Mesodermal cell (in vitro differentiated cells): Measurements from ENCODE around the gene TGIF1. TPM values are rescaled to one million over a fixed set of nuclear protein-coding genes. Genes with fewer than 3 reads are reported as not detected.
A peak's percentile ranks its signal among the peaks of the same experiment; 100 is the strongest.
"Not testable (repeated sequence)": the region's sequence is repeated elsewhere in the genome, so short reads cannot be mapped to it uniquely, and the experiment has no call there.

Source experiments
- H3K27ac ChIP-seq: 2 replicates; pipeline ENCODE4 v1.7.0; 2013; ENCODE audit warnings: mild to moderate bottlenecking, low read depth, low read length, moderate library complexity; ENCODE audit not compliant: severe bottlenecking
- H3K36me3 ChIP-seq: 2 replicates; pipeline ENCODE4 v1.7.1; 2013; ENCODE audit warnings: mild to moderate bottlenecking, low read length, moderate library complexity; ENCODE audit not compliant: control insufficient read depth, insufficient read depth
- H3K4me1 ChIP-seq: one replicate; pipeline ENCODE4 v1.7.1; 2013; ENCODE audit warnings: mild to moderate bottlenecking, low read length; ENCODE audit not compliant: insufficient read depth, control insufficient read depth, poor library complexity, severe bottlenecking
- H3K4me3 ChIP-seq: 2 replicates; pipeline ENCODE4 v1.7.0; 2013; ENCODE audit warnings: low read length, control low read depth, mild to moderate bottlenecking; ENCODE audit not compliant: insufficient read depth, poor library complexity, severe bottlenecking; ENCODE audit errors: extremely low read depth
- H3K9me3 ChIP-seq: 2 replicates; pipeline ENCODE4 v1.7.1; 2013; ENCODE audit warnings: mild to moderate bottlenecking, low read length, moderate library complexity; ENCODE audit not compliant: control insufficient read depth
- WGBS, 2 experiments: methylation state at CpG; one replicate each; pipeline ENCODE4 v1.1.5; 2013; ENCODE audit warnings: missing lambda C conversion rate in 2 of 2; ENCODE audit not compliant: insufficient coverage in 2 of 2; 5-methylcytosine and 5-hydroxymethylcytosine counted together
- polyA plus RNA-seq, 2 experiments: library from polyadenylated mRNA; stranded (reverse); fragments of 50-300 nt; gene quantifications; one replicate each; pipeline ENCODE4 v1.2.3, GENCODE V29; 2013

Gene TGIF1
- polyA plus RNA-seq (2013, experiment 1 of 2) = 168 TPM
- 130 TPM for polyA plus RNA-seq (2013, experiment 2 of 2)

DNA sequence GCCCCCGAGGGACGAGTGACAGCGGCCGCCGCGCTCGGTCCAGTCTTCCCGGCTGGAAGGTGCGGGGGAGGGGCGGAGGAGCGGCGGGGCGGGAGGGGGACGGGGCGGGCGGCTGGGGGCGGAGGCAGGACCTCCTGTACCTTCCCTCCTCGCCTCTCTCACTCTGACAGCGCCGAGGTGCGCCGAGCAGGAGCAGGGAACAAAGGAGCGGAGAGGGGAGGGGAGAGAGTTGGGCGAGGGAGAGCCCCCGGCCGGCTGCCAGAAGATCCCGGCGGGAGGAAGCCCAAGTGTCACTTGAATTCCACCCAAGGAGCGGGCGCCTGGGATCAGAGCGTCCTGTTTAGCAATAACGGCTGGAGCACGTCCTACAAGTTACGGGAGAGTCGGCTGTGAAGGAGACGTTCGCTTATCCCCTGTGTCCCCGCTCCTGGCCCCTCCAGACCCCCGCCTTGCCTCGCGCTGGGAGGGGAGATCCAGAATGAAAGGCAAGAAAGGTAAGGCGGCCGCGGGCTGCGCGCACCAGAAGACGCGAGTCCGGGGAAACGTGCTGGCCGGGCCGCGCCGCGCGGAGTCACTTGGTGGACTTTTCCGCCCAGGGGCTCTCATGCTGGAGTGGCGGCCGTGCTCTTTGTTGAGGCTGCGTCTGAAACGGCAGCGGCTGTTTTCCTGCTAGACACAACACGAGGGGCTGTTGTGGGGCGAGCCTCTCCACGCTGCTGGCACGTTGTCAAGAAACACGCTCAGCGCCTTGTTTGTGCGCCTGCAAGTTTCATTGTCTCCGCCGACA lies at the start of gene TGIF1:
TSS of gene TGIF1 (plus strand) at position 161 of the 787 bp plus-strand sequence. CDS start at position 479, 318 bp downstream.
- H3K4me3 ChIP-seq = peak within 1 kb of the TSS; percentile 95
- peaks cover 24% of the 10 kb centered on the region for H3K36me3 ChIP-seq
- H3K27ac ChIP-seq = peak within 1 kb of the TSS; percentile 100
- H3K4me1 ChIP-seq = peaks cover 11% of the 10 kb centered on the region
- 0% methylated on average over 43 to 46 of the region's 71 CpGs for WGBS, 2 experiments
- H3K9me3 ChIP-seq = no peaks in the 10 kb centered on the region

DNA sequence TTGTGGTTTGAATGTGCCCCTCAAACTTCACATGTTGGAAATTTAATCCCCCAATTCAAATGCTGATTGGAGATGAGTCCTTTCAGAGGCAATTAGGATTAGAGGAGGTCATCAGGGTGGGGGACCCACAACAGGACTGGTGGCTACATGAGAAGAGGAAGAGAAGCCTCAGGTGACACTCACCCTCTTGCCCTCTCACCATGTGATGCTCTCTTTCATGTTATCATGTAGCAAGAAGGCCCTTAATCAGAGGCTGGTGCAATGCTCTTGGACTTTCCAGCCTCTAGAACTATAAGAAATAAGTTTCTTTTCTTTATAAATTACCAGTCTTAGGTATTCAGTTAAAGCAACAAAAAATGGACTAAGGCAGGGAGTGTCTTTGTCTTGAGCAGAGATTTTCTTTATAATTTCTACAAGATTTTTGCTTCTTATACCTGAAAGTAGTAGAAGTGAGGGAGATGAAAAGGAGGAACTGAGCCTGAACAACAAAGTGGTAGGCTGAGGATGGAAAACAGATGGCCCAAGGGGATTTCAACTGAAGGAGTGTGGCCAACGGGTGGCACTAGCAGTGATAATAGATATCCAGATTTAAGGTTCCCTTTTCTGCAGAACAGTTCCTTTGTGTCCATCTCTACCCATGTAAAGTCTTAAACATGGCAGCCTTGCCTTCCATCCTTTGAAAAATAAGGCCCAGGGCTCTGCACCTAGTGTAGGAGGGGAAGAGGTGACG lies 49.2 kb upstream of the TGIF1 start:
- H3K9me3 ChIP-seq = peaks cover 6% of the 10 kb centered on the region
- no peak overlapping the region for H3K27ac ChIP-seq
- 83 to 100% methylated on average over 1 to 2 of the region's 2 CpGs for WGBS, 2 experiments
- no peak overlapping the region for H3K4me3 ChIP-seq
- H3K36me3 ChIP-seq = no peaks in the 10 kb centered on the region
- peaks cover 4% of the 10 kb centered on the region for H3K4me1 ChIP-seq

- Histone ChIP-seq H3K36me3 (no peaks in the 10 kb centered on the region), H3K27ac (no peak overlapping the region), H3K4me1 (peaks cover 2% of the 10 kb centered on the region), H3K4me3 (no peak overlapping the region), H3K9me3 (peaks cover 6% of the 10 kb centered on the region)
- WGBS, 2 experiments = no CpG with 5 or more reads among the region's 5 CpGs
These were observed 48.0 kb upstream of the TGIF1 start for GRCh38 chr18:3401669-3402620.

DNA sequence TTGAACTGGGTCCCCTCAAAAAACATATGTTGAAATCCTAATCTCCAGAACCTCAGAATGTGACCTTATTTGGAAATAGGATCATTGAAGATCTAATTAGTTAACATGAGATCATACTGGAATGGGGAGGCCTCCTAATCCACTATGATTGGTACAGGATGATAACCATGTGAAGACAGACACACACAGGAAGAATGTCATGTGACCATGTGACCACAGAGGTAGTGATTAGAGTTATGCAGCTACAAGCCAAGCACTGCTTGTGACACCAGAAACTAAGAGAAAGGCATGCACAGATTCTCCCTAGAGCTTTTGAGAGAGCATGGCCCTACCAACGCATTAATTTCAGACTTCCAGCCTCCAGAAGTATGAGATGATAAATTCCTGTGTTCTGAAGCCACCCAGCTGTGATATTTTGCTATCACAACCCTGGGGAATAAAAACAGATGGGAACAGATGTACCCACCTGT lies 47.0 kb upstream of the TGIF1 start:
- no peaks in the 10 kb centered on the region for H3K4me1 ChIP-seq
- no peak overlapping the region for H3K27ac ChIP-seq
- peaks cover 6% of the 10 kb centered on the region for H3K9me3 ChIP-seq
- H3K4me3 ChIP-seq = no peak overlapping the region
- H3K36me3 ChIP-seq = no peaks in the 10 kb centered on the region
- WGBS, 2 experiments = no CpG with 5 or more reads among the region's 1 CpG

- no peak overlapping the region for H3K4me3 ChIP-seq
- H3K9me3 ChIP-seq = peaks cover 6% of the 10 kb centered on the region
- no peaks in the 10 kb centered on the region for H3K36me3 ChIP-seq
- H3K27ac ChIP-seq = no peak overlapping the region
- no peaks in the 10 kb centered on the region for H3K4me1 ChIP-seq
- 33 to 67% methylated on average over 1 of the region's 3 CpGs for WGBS, 2 experiments
These were observed 44.3 kb upstream of the TGIF1 start for GRCh38 chr18:3405713-3406112.

DNA sequence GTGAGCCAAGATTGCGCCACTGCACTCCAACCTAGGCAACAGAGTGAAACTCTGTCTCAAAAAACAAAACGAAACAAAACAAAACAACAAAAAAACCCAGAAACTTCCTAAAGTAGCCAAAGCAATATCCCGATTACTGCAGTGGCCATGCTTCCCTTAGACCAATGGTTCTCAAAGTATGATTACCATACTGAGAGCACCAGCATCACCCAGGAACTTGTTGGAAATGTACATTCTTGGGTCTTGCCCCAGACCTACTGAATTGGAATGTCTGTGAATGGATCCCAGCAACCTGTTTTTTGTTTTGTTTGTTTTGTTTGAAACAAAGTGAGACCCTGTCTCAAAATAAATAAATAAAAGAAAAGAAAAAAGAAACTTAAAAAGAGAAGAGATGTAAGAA lies 41.9 kb upstream of the TGIF1 start:
- no peak overlapping the region for H3K4me3 ChIP-seq
- no peaks in the 10 kb centered on the region for H3K4me1 ChIP-seq
- peaks cover 6% of the 10 kb centered on the region for H3K9me3 ChIP-seq
- H3K36me3 ChIP-seq = no peaks in the 10 kb centered on the region
- 100% methylated on average over 3 of the region's 3 CpGs for WGBS, 2 experiments
- H3K27ac ChIP-seq = no peak overlapping the region

GRCh38 chr18:3409811-3410210 lies 40.2 kb upstream of the TGIF1 start:
- Histone ChIP-seq H3K27ac (no peak overlapping the region), H3K36me3 (no peaks in the 10 kb centered on the region), H3K4me1 (no peaks in the 10 kb centered on the region), H3K4me3 (no peak overlapping the region), H3K9me3 (peaks cover 6% of the 10 kb centered on the region)
- WGBS, 2 experiments = 82 to 92% methylated on average over 4 to 5 of the region's 7 CpGs

DNA sequence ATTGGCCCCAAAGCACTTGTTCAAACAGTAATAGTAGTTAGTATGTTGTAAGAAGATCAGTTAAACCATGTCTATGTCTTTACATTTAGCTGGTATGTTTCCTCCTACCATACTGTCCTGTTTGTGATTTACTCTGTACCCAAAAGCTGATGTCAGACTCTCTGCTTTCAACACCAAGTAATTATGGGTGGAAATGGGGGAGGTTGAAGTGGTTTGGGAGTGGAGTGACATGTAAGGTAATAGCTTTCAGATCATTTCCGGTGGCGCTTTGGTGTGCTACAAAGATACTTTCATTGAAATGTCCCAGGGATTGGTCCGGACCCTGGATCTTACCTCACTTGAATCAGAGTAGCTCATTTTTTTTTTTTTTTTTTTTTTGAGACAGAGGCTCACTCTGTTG lies 39.7 kb upstream of the TGIF1 start:
- no peak overlapping the region for H3K4me3 ChIP-seq
- H3K27ac ChIP-seq = no peak overlapping the region
- WGBS, 2 experiments = 90% methylated on average over 3 of the region's 3 CpGs; no CpG with 5 or more reads in 1 of the 2 experiments
- no peaks in the 10 kb centered on the region for H3K4me1 ChIP-seq
- H3K9me3 ChIP-seq = peaks cover 4% of the 10 kb centered on the region
- H3K36me3 ChIP-seq = no peaks in the 10 kb centered on the region

GRCh38 chr18:3410876-3411275 lies 39.1 kb upstream of the TGIF1 start:
- not testable (repeated sequence) for H3K4me1 ChIP-seq, H3K27ac ChIP-seq, H3K4me3 ChIP-seq, H3K9me3 ChIP-seq, H3K36me3 ChIP-seq
- no CpG with 5 or more reads among the region's 3 CpGs for WGBS, 2 experiments

- H3K4me3 ChIP-seq = no peak overlapping the region
- 86 to 93% methylated on average over 1 to 2 of the region's 3 CpGs for WGBS, 2 experiments
- H3K4me1 ChIP-seq = no peaks in the 10 kb centered on the region
- no peaks in the 10 kb centered on the region for H3K36me3 ChIP-seq
- H3K9me3 ChIP-seq = no peaks in the 10 kb centered on the region
- no peak overlapping the region for H3K27ac ChIP-seq
These were observed 38.6 kb upstream of the TGIF1 start for GRCh38 chr18:3411327-3411726.
